ENCODE measurements around the gene EHF. TPM values are rescaled to one million over a fixed set of nuclear protein-coding genes. Genes with fewer than 3 reads are reported as not detected.

EHF gene
- total RNA-seq, 4 donors from 2014 or later, result 0.13 to 30.0 (median 1.0) TPM

DNA sequence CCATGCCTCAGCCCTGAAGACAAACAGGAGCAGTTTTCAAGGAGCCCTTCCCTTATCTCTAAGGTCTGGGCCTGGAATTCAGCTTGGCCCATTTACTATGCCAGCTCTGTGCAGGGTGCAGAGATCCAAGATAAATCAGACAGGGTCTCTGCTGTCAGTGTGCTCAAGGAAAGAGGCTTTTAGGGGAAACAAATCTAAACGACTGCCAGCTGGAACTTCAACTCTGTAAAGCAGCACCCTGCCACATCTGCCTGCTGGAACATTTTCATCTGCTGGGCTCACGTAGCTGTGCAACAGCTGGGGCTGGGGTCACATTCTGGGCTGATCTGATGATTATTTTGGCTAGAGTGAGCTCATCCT, 19.8 kb upstream of the EHF start:
- TF ChIP-seq CTCF (IDR thresholded peaks at IDR 0.05) (no peak), POLR2A (IDR thresholded peaks at IDR 0.05) (no peak)
- Histone ChIP-seq H3K27me3 (no peaks in the 10 kb centered on the region), H3K4me3 (no peak overlapping the region), H3K27ac (no peak overlapping the region), H3K36me3 (no peaks in the 10 kb centered on the region), H3K9me3 (no peaks in the 10 kb centered on the region), H3K4me1 (no peaks in the 10 kb centered on the region)
- 50% methylated on average over 1 of the region's 2 CpGs; no CpG with 5 or more reads in 1 of the 2 donors for WGBS, 2 donors (ENCODE audit: low coverage in 1 of 2)
- ATAC-seq, result no peak

DNA sequence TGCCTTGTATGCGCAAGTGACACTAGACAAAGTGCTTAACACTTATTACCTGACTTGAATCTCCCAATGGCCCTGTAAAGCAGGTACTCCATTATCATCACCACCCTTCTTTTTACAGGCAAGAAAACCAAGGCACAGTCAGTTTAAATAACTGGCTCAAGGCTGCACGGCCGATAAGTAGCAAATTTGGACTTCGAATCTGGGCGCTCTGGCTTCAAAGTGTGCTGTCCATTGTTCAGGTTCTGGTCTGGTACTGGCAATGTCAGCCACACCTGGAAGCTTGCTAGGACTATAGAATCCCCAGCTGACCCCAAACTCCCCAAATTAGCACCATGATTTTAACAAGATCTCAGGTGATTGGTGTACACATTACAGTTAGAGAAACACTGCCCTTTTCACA, 19.3 kb upstream of the EHF start:
- no peaks in the 10 kb centered on the region for H3K4me1 ChIP-seq
- no peak overlapping the region for H3K4me3 ChIP-seq
- no peaks in the 10 kb centered on the region for H3K27me3 ChIP-seq
- 73% methylated on average over 5 of the region's 5 CpGs; no CpG with 5 or more reads in 1 of the 2 donors for WGBS, 2 donors (ENCODE audit: low coverage in 1 of 2)
- H3K36me3 ChIP-seq, result no peaks in the 10 kb centered on the region
- no peak overlapping the region for H3K27ac ChIP-seq
- ATAC-seq, result no peak
- H3K9me3 ChIP-seq, result no peaks in the 10 kb centered on the region
- TF ChIP-seq POLR2AphosphoS5 (IDR thresholded peaks at IDR 0.05), result no peak
- TF ChIP-seq EP300 (IDR thresholded peaks at IDR 0.05), result no peak
- no peak for TF ChIP-seq POLR2A (IDR thresholded peaks at IDR 0.05)
- no peak for TF ChIP-seq CTCF (IDR thresholded peaks at IDR 0.05)

DNA sequence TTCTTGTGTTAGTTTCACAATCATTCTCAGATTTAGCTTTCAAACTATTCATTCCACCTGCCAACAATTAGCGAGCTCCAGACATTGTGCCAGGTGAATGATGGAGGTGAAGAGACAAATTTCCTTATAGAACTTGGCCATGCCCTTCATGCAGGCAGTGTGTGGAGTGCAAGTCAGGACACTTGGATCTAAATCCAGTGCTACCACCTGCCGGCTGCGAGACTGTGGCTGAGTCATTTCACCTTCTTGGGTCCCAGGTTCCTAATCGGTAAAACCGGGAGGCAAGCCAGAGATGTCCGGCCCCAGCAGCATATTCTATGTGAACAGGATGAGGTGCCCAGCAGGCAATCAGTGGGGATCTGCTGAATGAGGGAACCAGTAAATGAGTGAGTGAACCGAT, 18.6 kb upstream of the EHF start:
- no peak for ATAC-seq
- no peaks in the 10 kb centered on the region for H3K36me3 ChIP-seq
- no peak overlapping the region for H3K4me3 ChIP-seq
- 60 to 100% methylated on average over 1 of the region's 7 CpGs for WGBS, 2 donors (ENCODE audit: low coverage in 1 of 2)
- TF ChIP-seq EP300 (IDR thresholded peaks at IDR 0.05) (no peak), POLR2AphosphoS5 (IDR thresholded peaks at IDR 0.05) (no peak), POLR2A (IDR thresholded peaks at IDR 0.05) (no peak), CTCF (IDR thresholded peaks at IDR 0.05) (no peak)
- H3K27ac ChIP-seq, result no peak overlapping the region
- H3K9me3 ChIP-seq, result no peaks in the 10 kb centered on the region
- H3K4me1 ChIP-seq, result no peaks in the 10 kb centered on the region
- H3K27me3 ChIP-seq, result no peaks in the 10 kb centered on the region

DNA sequence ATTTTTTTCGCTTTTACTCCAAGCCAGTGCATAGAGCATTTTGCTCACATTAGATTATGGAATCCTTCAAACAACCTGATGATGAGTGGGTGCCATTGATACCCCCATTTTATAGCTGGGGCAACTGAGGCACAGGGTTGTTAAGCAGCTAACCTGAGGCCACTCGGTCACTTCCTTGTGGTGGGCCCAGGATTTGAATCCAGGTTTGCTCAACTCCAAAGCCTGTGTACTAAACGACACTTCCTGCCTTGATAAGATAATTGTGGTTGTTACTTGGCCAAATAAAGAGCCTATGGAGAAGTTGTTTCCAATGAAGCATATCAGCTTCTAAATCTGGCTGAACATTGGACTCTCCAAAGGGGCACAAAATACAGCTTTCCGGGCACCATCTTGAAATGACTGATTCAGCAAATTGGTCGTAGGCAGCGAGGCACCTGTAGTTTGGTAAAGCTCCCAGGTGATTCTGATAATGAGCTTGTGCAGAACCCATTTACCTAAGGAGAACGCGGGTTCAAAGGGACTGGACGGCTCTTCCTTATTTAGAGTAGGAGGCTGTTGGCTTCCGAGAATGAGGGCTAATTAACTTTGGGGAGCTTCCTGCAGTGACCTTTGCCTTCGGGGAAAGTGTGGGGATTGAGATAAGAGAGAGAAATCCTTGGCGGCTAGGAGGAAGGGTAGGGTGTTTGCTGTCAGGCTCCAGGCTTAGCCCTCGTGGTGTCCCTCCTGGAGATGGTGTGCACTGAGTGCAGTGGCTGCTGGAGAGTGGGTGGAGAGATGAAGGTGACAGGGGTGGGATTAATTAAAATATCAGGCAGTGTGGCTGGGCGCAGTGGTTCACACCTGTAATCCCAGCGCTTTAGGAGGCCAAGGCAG, 17.5 kb upstream of the EHF start:
- TF ChIP-seq POLR2AphosphoS5 (IDR thresholded peaks at IDR 0.05) (no peak), POLR2A (IDR thresholded peaks at IDR 0.05) (peak in 1 of 2 donors; percentile 11)
- Histone ChIP-seq H3K4me1 (no peaks in the 10 kb centered on the region), H3K4me3 (no peak overlapping the region), H3K27ac (no peak overlapping the region), H3K9me3 (no peaks in the 10 kb centered on the region), H3K27me3 (no peaks in the 10 kb centered on the region), H3K36me3 (no peaks in the 10 kb centered on the region)
- ATAC-seq, result no peak
- 79 to 82% methylated on average over 12 to 14 of the region's 15 CpGs for WGBS, 2 donors (ENCODE audit: low coverage in 1 of 2)

GRCh38 chr11:34604145-34604544, 16.7 kb upstream of the EHF start:
- no peak for ATAC-seq
- 83 to 93% methylated on average over 1 to 2 of the region's 2 CpGs for WGBS, 2 donors (ENCODE audit: low coverage in 1 of 2)
- TF ChIP-seq EP300 (IDR thresholded peaks at IDR 0.05) (no peak), POLR2A (IDR thresholded peaks at IDR 0.05) (no peak), CTCF (IDR thresholded peaks at IDR 0.05) (no peak), POLR2AphosphoS5 (IDR thresholded peaks at IDR 0.05) (no peak)
- no peaks in the 10 kb centered on the region for H3K4me1 ChIP-seq
- H3K9me3 ChIP-seq, result no peaks in the 10 kb centered on the region
- no peaks in the 10 kb centered on the region for H3K27me3 ChIP-seq
- H3K27ac ChIP-seq, result no peak overlapping the region
- no peak overlapping the region for H3K4me3 ChIP-seq
- no peaks in the 10 kb centered on the region for H3K36me3 ChIP-seq

All from gastroesophageal sphincter (tissue), 4 donors.